A549 (cell line): Measurements from ENCODE around the gene E2F6. TPM values are rescaled to one million over a fixed set of nuclear protein-coding genes. Genes with fewer than 3 reads are reported as not detected.

ENCODE experiments used
- ATAC-seq, 2 experiments: fragments of 200-7000 bp in 1 of 2; fragments of >200 bp in 1 of 2; cut with Nextera tagmentation in 1 of 2; cut with Tn5 transposase in 1 of 2; 3 replicates each; pipeline versions ENCODE4 v1.8.0 to v1.9.1; 2018 to 2020; ENCODE audit warnings: mild to moderate bottlenecking in 1 of 2, moderate library complexity in 1 of 2
- CTCF ChIA-PET: fragments of 300-600 bp; sonication (Branson Sonifier 250); formaldehyde crosslinking; extraction: SDS; loops from one replicate; lab custom pipeline; 2021; ENCODE audit warnings: antibody characterized with exemption, inconsistent platforms; lab: Yijun Ruan, JAX
- POLR2A ChIA-PET: fragments of 350-600 bp; formaldehyde crosslinking; extraction: SDS; loops from one replicate; lab custom pipeline; 2021; ENCODE audit warnings: antibody characterized with exemption, inconsistent platforms; lab: Yijun Ruan, JAX
- DNase-seq, 2 experiments: peaks; one replicate each; pipeline versions ENCODE4 v3.0.0 to v3.0.0-alpha.2; 2011 to 2016; ENCODE audit warnings: low read depth in 1 of 2, low spot score in 1 of 2
- FAIRE-seq: peaks from 2 replicates; lab custom pipeline; 2011; peaks lifted over from hg19 to GRCh38; lab: Jason Lieb, UNC
- H3K27ac ChIP-seq, 2 experiments: fragments of >200 bp; sonication (Bioruptor Twin); formaldehyde crosslinking; 3 replicates each; pipeline ENCODE4 v1.5.1; 2016 to 2017
- H3K4me1 ChIP-seq: fragments of >200 bp; sonication (Bioruptor Twin); formaldehyde crosslinking; 3 replicates; pipeline ENCODE4 v1.6.1; 2016
- H3K4me2 ChIP-seq: fragments of >200 bp; sonication (Bioruptor Twin); formaldehyde crosslinking; 3 replicates; pipeline ENCODE4 v1.6.1; 2016
- H3K4me3 ChIP-seq: fragments of >200 bp; sonication (Bioruptor Twin); formaldehyde crosslinking; 3 replicates; pipeline ENCODE4 v1.5.1; 2016
- H3K9me3 ChIP-seq: fragments of >200 bp; sonication (Bioruptor Twin); formaldehyde crosslinking; 3 replicates; pipeline ENCODE4 v1.6.1; 2016
- BCL3 ChIP-seq: fragments of >200 bp; sonication (Bioruptor Twin); formaldehyde crosslinking; IDR thresholded peaks from 3 replicates; pipeline ENCODE4 v1.6.1; 2016
- CEBPB ChIP-seq, 2 experiments: fragments of >200 bp in 1 of 2; sonication (Bioruptor Twin) in 1 of 2; formaldehyde crosslinking in 1 of 2; IDR thresholded peaks; 2 replicates each; pipeline ENCODE4 v1.6.1; 2012 to 2016
- CHD4 ChIP-seq: fragments of 200-600 bp; sonication (generic); IDR thresholded peaks from 2 replicates; pipeline ENCODE4 v1.6.1; 2016; ENCODE audit warnings: antibody characterized with exemption, mild to moderate bottlenecking, borderline replicate concordance
- CTCF ChIP-seq: fragments of >200 bp; sonication (Bioruptor Twin); formaldehyde crosslinking; IDR thresholded peaks from 3 replicates; pipeline ENCODE4 v1.5.1; 2016
- EHF ChIP-seq: fragments of 250-450 bp; sonication (Bioruptor Pico); IDR thresholded peaks from 2 replicates; pipeline ENCODE4 v1.5.0; 2020; ENCODE audit warnings: mild to moderate bottlenecking
- EP300 ChIP-seq, 2 experiments: fragments of >200 bp; sonication (Bioruptor Twin); formaldehyde crosslinking; IDR thresholded peaks; 2 replicates in 1 of 2; 3 replicates in 1 of 2; pipeline ENCODE4 v1.6.1; 2016 to 2017
- ESRRA ChIP-seq: fragments of 150-350 bp; IDR thresholded peaks from 2 replicates; pipeline ENCODE4 v1.6.1; 2014; ENCODE audit warnings: mild to moderate bottlenecking, low read length, borderline replicate concordance
- FOXS1 ChIP-seq: fragments of 250-450 bp; sonication (Bioruptor Pico); IDR thresholded peaks from 2 replicates; pipeline ENCODE4 v1.5.0; 2020; ENCODE audit warnings: mild to moderate bottlenecking, moderate library complexity
- GATA3 ChIP-seq: IDR thresholded peaks from 2 replicates; pipeline ENCODE4 v1.6.1; 2012; ENCODE audit warnings: borderline replicate concordance
- HOXB5 ChIP-seq: fragments of 250-450 bp; sonication (Bioruptor Pico); IDR thresholded peaks from 2 replicates; pipeline ENCODE4 v1.5.0; 2020; ENCODE audit warnings: mild to moderate bottlenecking, moderate library complexity
- JUNB ChIP-seq: fragments of >200 bp; sonication (Bioruptor Twin); formaldehyde crosslinking; IDR thresholded peaks from 2 replicates; pipeline ENCODE4 v1.6.1; 2016
- KDM1A ChIP-seq: fragments of 200-600 bp; sonication (generic); IDR thresholded peaks from 2 replicates; pipeline ENCODE4 v1.6.1; 2016; ENCODE audit warnings: low read depth, mild to moderate bottlenecking
- KDM5A ChIP-seq: fragments of 200-600 bp; sonication (generic); IDR thresholded peaks from 2 replicates; pipeline ENCODE4 v1.6.1; 2016; ENCODE audit warnings: antibody characterized with exemption, mild to moderate bottlenecking
- MAX ChIP-seq: IDR thresholded peaks from 2 replicates; pipeline ENCODE4 v1.6.1; 2012
- NPAS2 ChIP-seq: fragments of 250-450 bp; sonication (Bioruptor Pico); IDR thresholded peaks from 2 replicates; pipeline ENCODE4 v1.8.0; 2022; ENCODE audit warnings: mild to moderate bottlenecking, moderate library complexity, borderline replicate concordance
- NR3C1 ChIP-seq: fragments of >200 bp; sonication (Bioruptor Twin); formaldehyde crosslinking; IDR thresholded peaks from 3 replicates; pipeline ENCODE4 v1.6.1; 2017
- PHF8 ChIP-seq: fragments of 200-600 bp; sonication (generic); IDR thresholded peaks from 2 replicates; pipeline ENCODE4 v1.6.1; 2016; ENCODE audit warnings: low read depth, mild to moderate bottlenecking, antibody characterized with exemption, moderate library complexity, borderline replicate concordance
- POLR2A ChIP-seq: IDR thresholded peaks from 2 replicates; pipeline ENCODE4 v1.6.1; 2012; ENCODE audit warnings: mild to moderate bottlenecking, low read length
- POLR2AphosphoS2 ChIP-seq: conservative IDR thresholded peaks from 2 replicates; pipeline ENCODE4 v1.6.1; 2012; ENCODE audit warnings: low read length, improper control_type of control experiment, inconsistent platforms
- RAD21 ChIP-seq, 2 experiments: fragments of >200 bp in 1 of 2; sonication (Bioruptor Twin) in 1 of 2; formaldehyde crosslinking in 1 of 2; IDR thresholded peaks in 1 of 2; conservative IDR thresholded peaks in 1 of 2; 2 replicates in 1 of 2; 3 replicates in 1 of 2; pipeline ENCODE4 v1.6.1; 2012 to 2018; ENCODE audit warnings: inconsistent platforms in 1 of 2
- RFX5 ChIP-seq: fragments of 450-650 bp; IDR thresholded peaks from 2 replicates; pipeline ENCODE4 v1.7.1; 2014; ENCODE audit warnings: antibody characterized with exemption, mild to moderate bottlenecking, moderate library complexity
- RNF2 ChIP-seq: fragments of 200-600 bp; sonication (generic); IDR thresholded peaks from 2 replicates; pipeline ENCODE4 v1.6.1; 2016; ENCODE audit warnings: low read depth, mild to moderate bottlenecking, antibody characterized with exemption, moderate library complexity, borderline replicate concordance
- SREBF2 ChIP-seq: fragments of 450-650 bp; IDR thresholded peaks from 2 replicates; pipeline ENCODE4 v1.6.1; 2014; ENCODE audit warnings: mild to moderate bottlenecking, moderate library complexity
- TFCP2L1 ChIP-seq: fragments of 250-450 bp; sonication (Bioruptor Pico); IDR thresholded peaks from 2 replicates; pipeline ENCODE4 v1.5.0; 2021; ENCODE audit warnings: mild to moderate bottlenecking
- ZC3H11A ChIP-seq: fragments of 450-650 bp; IDR thresholded peaks from 2 replicates; pipeline ENCODE4 v1.6.1; 2014; ENCODE audit warnings: antibody characterized with exemption, mild to moderate bottlenecking
- WGBS: methylation state at CpG from one replicate; pipeline ENCODE4 v1.1.6; 2017; ENCODE audit errors: missing lambda C conversion rate; 5-methylcytosine and 5-hydroxymethylcytosine counted together
- polyA plus RNA-seq, 4 experiments: library from polyadenylated mRNA; depleted of rRNA in 3 of 4; stranded (reverse); fragments of >200 nt; fragmentation: RNase III in 1 of 4; extraction: RNeasy Plus Mini Kit Qiagen cat#74134 plus additional on column Dnase treatment in 1 of 4; gene quantifications; 2 replicates in 3 of 4; 3 replicates in 1 of 4; pipeline ENCODE4 v1.2.3, GENCODE V29; 2011 to 2017
- TF ChIP-seq, protein P1 (sequence below): fragments of 250-450 bp; sonication (Bioruptor Pico); IDR thresholded peaks from 2 replicates; pipeline ENCODE4 v1.5.0; 2020; ENCODE audit warnings: low read depth, mild to moderate bottlenecking, moderate library complexity
- TF ChIP-seq, protein P2 (sequence below): fragments of 250-450 bp; sonication (Bioruptor Pico); IDR thresholded peaks from 2 replicates; pipeline ENCODE4 v1.5.0; 2021; ENCODE audit warnings: mild to moderate bottlenecking, moderate library complexity, borderline replicate concordance

Gene E2F6
- polyA plus RNA-seq, 2 of the 4 experiments (the other 2 are of a cell fraction), result 34.3 to 41.7 TPM

- H3K27ac ChIP-seq, result peak overlapping the region in 1 of 2 experiments; percentile 55; a peak in 3 of 6 replicates
- POLR2A ChIA-PET, result interaction anchor here (0.6 kb wide), 1 partner anchor 346 kb away, joined by 3 read pairs; no protein-coding TSS in a partner anchor
- WGBS, result 77% methylated on average over 16 of the region's 16 CpGs
- H3K4me2 ChIP-seq, result no peak overlapping the region
- CTCF ChIA-PET, result interaction anchor here (1.1 to 3.8 kb wide), 2 partner anchors 12 to 18 kb away, joined by 4 to 23 read pairs; no protein-coding TSS in a partner anchor
- no peaks in the 10 kb centered on the region for H3K9me3 ChIP-seq
- no peak for ATAC-seq
- FAIRE-seq, result no peak
- TF ChIP-seq, protein P1, sequence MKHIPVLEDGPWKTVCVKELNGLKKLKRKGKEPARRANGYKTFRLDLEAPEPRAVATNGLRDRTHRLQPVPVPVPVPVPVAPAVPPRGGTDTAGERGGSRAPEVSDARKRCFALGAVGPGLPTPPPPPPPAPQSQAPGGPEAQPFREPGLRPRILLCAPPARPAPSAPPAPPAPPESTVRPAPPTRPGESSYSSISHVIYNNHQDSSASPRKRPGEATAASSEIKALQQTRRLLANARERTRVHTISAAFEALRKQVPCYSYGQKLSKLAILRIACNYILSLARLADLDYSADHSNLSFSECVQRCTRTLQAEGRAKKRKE (CRISPR knock-in tag), result no peak
- TF ChIP-seq, protein P2, sequence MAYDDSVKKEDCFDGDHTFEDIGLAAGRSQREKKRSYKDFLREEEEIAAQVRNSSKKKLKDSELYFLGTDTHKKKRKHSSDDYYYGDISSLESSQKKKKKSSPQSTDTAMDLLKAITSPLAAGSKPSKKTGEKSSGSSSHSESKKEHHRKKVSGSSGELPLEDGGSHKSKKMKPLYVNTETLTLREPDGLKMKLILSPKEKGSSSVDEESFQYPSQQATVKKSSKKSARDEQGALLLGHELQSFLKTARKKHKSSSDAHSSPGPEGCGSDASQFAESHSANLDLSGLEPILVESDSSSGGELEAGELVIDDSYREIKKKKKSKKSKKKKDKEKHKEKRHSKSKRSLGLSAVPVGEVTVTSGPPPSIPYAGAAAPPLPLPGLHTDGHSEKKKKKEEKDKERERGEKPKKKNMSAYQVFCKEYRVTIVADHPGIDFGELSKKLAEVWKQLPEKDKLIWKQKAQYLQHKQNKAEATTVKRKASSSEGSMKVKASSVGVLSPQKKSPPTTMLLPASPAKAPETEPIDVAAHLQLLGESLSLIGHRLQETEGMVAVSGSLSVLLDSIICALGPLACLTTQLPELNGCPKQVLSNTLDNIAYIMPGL (CRISPR knock-in tag), result no peak
- TF ChIP-seq RFX5 (no peak), PHF8 (no peak), RAD21 (conservative IDR thresholded peaks at IDR 0.05 in 1 of 2, IDR thresholded peaks at IDR 0.05 in 1 of 2) (no peak), BCL3 (no peak), CEBPB (IDR thresholded peaks at IDR 0.05) (no peak), JUNB (no peak), POLR2A (no peak), KDM1A (no peak), CTCF (no peak), EP300 (IDR thresholded peaks at IDR 0.05) (no peak), EHF (CRISPR knock-in tag) (no peak), FOXS1 (CRISPR knock-in tag) (no peak), SREBF2 (no peak), CHD4 (no peak), ZC3H11A (no peak), KDM5A (no peak), POLR2AphosphoS2 (no peak), MAX (no peak)
- TF ChIP-seq, all 56 proteins: peak for 0
- no peak for DNase-seq
- H3K4me3 ChIP-seq, result no peak overlapping the region
- H3K4me1 ChIP-seq, result peaks cover 17% of the 10 kb centered on the region
Measured at GRCh38 chr2:11398750-11399437, 67.1 kb downstream of the E2F6 start.

- ATAC-seq, result no peak
Measured at GRCh38 chr2:11397513-11397912, 68.4 kb downstream of the E2F6 start.

More at GRCh38 chr2:11397513-11397912, 68.4 kb downstream of the E2F6 start:
- no peak for DNase-seq
- Histone ChIP-seq H3K9me3 (no peaks in the 10 kb centered on the region), H3K4me2 (no peak overlapping the region), H3K4me3 (no peak overlapping the region), H3K4me1 (peaks cover 23% of the 10 kb centered on the region), H3K27ac (peak overlapping the region in 1 of 2 experiments; percentile 71; a peak in 3 of 6 replicates)
- ChIA-PET CTCF (no interaction called here), POLR2A (no interaction called here)
- FAIRE-seq, result no peak
- WGBS, result 79% methylated on average over 2 of the region's 2 CpGs
- TF ChIP-seq EHF (CRISPR knock-in tag) (no peak), NPAS2 (CRISPR knock-in tag) (no peak), MAX (no peak), HOXB5 (CRISPR knock-in tag) (no peak), RNF2 (no peak), GATA3 (no peak), PHF8 (no peak), JUNB (no peak), TFCP2L1 (no peak), NR3C1 (no peak), ESRRA (no peak)
- TF ChIP-seq, protein P2 (CRISPR knock-in tag), result no peak
